HG03135 (cell line): ENCODE data around the gene MFN2.
"Not testable (repeated sequence)": the region's sequence is repeated elsewhere in the genome, so short reads cannot be mapped to it uniquely, and the experiment has no call there.

Experiments
- ATAC-seq: cut with Tn5 transposase; IDR thresholded peaks from one replicate; pipeline ENCODE4 v1.9.1; 2021; ENCODE audit warnings: mild to moderate bottlenecking, moderate library complexity; ENCODE audit not compliant: unreplicated experiment

The MFN2 gene

GRCh38 chr1:11997081-11997850, 17.0 kb downstream of the MFN2 start:
- ATAC-seq = no peak

GRCh38 chr1:11998636-11999035, 18.4 kb downstream of the MFN2 start:
- no peak for ATAC-seq

GRCh38 chr1:11999236-11999635, 19.0 kb downstream of the MFN2 start:
- ATAC-seq = no peak

GRCh38 chr1:12001249-12001917, 21.1 kb downstream of the MFN2 start:
- no peak for ATAC-seq

GRCh38 chr1:12001996-12002493, 21.8 kb downstream of the MFN2 start:
- ATAC-seq = no peak

GRCh38 chr1:12003762-12004161, 23.5 kb downstream of the MFN2 start:
- ATAC-seq = no peak

GRCh38 chr1:12005488-12006166, 25.4 kb downstream of the MFN2 start:
- no peak for ATAC-seq

- ATAC-seq = no peak
Observed at GRCh38 chr1:12006167-12006921, 26.1 kb downstream of the MFN2 start.

GRCh38 chr1:12007204-12007603, 27.0 kb downstream of the MFN2 start:
- ATAC-seq = no peak

GRCh38 chr1:12008355-12008754, 28.1 kb downstream of the MFN2 start:
- ATAC-seq = not testable (repeated sequence)

GRCh38 chr1:12009318-12009947, 29.2 kb downstream of the MFN2 start:
- no peak for ATAC-seq

- ATAC-seq = no peak
Observed at GRCh38 chr1:12010746-12011570, 30.7 kb downstream of the MFN2 start.

- ATAC-seq = no peak
Observed at GRCh38 chr1:12011998-12012397, 31.8 kb downstream of the MFN2 start.

GRCh38 chr1:12012560-12013316, 32.5 kb downstream of the MFN2 start:
- no peak for ATAC-seq

GRCh38 chr1:12014141-12014991, 34.1 kb downstream of the MFN2 start:
- no peak for ATAC-seq

- no peak for ATAC-seq
Observed at GRCh38 chr1:12015001-12015491, 34.8 kb downstream of the MFN2 start.

- no peak for ATAC-seq
Observed at GRCh38 chr1:12015499-12015898, 35.3 kb downstream of the MFN2 start.

GRCh38 chr1:12016182-12016581, 35.9 kb downstream of the MFN2 start:
- no peak for ATAC-seq
